GM10248 (cell line): ENCODE measurements around the gene KCNIP3.

ENCODE experiments used
- CTCF ChIA-PET: fragments of 300-600 bp; sonication (Branson Sonifier 250); formaldehyde crosslinking; extraction: SDS; loops from one replicate; lab custom pipeline; 2021; ENCODE audit warnings: antibody characterized with exemption; lab: Yijun Ruan, JAX
- POLR2A ChIA-PET: fragments of 350-650 bp; sonication (Branson Sonifier 250); formaldehyde crosslinking; extraction: SDS; loops from one replicate; lab custom pipeline; 2020; ENCODE audit warnings: antibody characterized with exemption; lab: Yijun Ruan, JAX
- DNase-seq: peaks from one replicate; pipeline ENCODE4 v3.0.0; 2012; ENCODE audit errors: extremely low spot score
- TF ChIP-seq, protein P1 (sequence below): IDR thresholded peaks from 2 replicates; pipeline ENCODE4 v1.5.1; 2012; ENCODE audit warnings: mild to moderate bottlenecking, low read depth; ENCODE audit errors: extremely low read depth, missing control alignments, control extremely low read depth

KCNIP3 gene

DNA sequence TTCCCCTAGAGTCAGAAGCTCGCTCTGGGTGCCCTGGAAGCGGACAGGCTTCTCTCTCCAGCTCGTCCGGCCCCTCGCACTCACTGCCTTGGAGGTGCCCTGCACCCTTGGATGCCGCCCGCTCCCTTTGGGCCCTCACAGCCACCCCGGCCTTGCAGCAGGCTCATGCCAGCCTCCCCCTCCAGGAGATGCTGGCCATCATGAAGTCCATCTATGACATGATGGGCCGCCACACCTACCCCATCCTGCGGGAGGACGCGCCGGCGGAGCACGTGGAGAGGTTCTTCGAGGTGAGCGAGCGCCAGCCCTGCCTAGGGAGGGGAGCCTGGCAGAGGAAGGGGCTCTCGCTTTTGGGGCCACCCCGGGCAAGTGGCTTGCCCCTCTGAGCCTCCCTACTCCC, 85.0 kb downstream of the KCNIP3 start:
- TF ChIP-seq, protein P1, sequence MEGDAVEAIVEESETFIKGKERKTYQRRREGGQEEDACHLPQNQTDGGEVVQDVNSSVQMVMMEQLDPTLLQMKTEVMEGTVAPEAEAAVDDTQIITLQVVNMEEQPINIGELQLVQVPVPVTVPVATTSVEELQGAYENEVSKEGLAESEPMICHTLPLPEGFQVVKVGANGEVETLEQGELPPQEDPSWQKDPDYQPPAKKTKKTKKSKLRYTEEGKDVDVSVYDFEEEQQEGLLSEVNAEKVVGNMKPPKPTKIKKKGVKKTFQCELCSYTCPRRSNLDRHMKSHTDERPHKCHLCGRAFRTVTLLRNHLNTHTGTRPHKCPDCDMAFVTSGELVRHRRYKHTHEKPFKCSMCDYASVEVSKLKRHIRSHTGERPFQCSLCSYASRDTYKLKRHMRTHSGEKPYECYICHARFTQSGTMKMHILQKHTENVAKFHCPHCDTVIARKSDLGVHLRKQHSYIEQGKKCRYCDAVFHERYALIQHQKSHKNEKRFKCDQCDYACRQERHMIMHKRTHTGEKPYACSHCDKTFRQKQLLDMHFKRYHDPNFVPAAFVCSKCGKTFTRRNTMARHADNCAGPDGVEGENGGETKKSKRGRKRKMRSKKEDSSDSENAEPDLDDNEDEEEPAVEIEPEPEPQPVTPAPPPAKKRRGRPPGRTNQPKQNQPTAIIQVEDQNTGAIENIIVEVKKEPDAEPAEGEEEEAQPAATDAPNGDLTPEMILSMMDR: no peak
- ChIA-PET POLR2A (no interaction called here), CTCF (no interaction called here)
- no peak for DNase-seq

DNA sequence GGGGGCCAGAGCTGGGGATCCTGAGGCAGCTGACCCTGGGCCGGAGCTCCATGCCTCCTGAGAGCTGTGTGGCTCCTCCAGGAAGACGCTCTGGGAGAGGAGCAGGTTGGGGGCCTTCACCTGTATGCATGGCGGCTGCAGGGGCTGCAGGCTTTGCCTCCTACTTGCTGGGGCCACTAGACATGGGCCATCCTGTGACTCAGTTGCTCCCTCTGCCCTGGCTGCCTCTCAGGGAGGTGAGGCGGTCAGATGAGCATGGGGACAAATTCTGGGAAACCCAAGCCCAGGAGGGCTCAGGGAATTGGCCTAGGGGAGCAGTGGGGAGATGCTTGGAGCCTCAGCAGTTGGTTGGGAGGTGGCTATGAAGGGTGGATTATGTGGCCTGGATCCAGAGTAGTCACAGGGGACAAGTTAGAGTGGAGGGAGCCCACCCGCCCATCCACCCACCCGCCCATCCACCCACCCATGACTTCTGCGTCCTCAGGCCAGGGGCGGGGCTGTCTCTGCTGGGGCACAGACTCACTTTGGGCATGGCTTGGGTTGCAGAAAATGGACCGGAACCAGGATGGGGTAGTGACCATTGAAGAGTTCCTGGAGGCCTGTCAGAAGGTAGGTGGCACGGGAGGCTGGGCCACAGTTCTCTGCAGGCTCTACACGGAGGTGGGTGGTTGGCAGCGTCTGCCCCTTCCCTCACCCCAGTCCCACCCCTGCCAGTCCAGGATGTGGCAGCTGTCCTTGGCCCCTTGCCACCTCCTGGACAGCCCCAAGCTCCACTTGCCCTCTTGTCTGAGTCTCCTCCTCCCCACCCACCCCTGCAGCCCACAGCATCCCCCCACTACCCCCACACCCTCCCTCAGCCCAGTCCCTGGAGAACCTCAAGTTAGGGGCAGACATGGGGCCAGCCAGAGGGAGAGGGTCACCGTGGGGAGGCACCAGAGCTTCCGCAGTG, 85.8 kb downstream of the KCNIP3 start:
- ChIA-PET CTCF (no interaction called here), POLR2A (no interaction called here)
- TF ChIP-seq, protein P1: no peak
- DNase-seq: no peak

DNA sequence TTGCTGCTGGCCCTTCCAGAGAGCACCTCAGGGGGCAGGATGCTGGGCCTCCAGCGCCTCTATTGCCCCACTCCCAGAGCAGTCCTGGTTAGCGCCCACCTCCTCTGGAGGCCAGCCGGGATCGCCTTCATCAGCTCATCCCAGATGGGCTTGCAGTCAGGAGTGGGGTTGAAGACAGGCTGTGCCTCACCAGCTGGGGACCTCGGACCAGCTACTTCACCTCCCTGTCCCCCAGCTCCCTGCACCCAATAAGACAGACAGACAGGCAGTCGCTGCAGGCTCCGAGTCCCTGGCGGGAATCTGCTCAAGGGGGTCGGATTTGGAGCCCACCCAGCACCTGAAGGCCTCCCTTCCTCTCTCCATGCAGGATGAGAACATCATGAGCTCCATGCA, 86.5 kb downstream of the KCNIP3 start:
- no peak for DNase-seq
- TF ChIP-seq, protein P1: no peak
- POLR2A ChIA-PET: no interaction called here
- CTCF ChIA-PET: no interaction called here

DNA sequence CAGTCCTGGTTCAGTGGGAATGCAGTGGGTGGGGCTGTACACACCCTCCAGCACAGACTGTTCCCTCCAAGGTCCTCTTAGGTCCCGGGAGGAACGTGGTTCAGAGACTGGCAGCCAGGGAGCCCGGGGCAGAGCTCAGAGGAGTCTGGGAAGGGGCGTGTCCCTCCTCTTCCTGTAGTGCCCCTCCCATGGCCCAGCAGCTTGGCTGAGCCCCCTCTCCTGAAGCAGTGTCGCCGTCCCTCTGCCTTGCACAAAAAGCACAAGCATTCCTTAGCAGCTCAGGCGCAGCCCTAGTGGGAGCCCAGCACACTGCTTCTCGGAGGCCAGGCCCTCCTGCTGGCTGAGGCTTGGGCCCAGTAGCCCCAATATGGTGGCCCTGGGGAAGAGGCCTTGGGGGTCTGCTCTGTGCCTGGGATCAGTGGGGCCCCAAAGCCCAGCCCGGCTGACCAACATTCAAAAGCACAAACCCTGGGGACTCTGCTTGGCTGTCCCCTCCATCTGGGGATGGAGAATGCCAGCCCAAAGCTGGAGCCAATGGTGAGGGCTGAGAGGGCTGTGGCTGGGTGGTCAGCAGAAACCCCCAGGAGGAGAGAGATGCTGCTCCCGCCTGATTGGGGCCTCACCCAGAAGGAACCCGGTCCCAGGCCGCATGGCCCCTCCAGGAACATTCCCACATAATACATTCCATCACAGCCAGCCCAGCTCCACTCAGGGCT, 87.9 kb downstream of the KCNIP3 start:
- TF ChIP-seq, protein P1: no peak
- ChIA-PET CTCF (no interaction called here), POLR2A (no interaction called here)
- DNase-seq: peak; percentile 6

DNA sequence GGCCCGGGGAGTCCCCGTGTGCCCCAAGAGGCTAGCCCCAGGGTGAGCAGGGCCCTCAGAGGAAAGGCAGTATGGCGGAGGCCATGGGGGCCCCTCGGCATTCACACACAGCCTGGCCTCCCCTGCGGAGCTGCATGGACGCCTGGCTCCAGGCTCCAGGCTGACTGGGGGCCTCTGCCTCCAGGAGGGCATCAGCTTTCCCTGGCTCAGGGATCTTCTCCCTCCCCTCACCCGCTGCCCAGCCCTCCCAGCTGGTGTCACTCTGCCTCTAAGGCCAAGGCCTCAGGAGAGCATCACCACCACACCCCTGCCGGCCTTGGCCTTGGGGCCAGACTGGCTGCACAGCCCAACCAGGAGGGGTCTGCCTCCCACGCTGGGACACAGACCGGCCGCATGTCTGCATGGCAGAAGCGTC, 88.4 kb downstream of the KCNIP3 start:
- no peak for DNase-seq
- ChIA-PET CTCF (interaction anchor here (1.3 kb wide), 1 partner anchor 301 kb away, joined by 3 read pairs; no protein-coding TSS in a partner anchor), POLR2A (no interaction called here)
- TF ChIP-seq, protein P1: no peak

DNA sequence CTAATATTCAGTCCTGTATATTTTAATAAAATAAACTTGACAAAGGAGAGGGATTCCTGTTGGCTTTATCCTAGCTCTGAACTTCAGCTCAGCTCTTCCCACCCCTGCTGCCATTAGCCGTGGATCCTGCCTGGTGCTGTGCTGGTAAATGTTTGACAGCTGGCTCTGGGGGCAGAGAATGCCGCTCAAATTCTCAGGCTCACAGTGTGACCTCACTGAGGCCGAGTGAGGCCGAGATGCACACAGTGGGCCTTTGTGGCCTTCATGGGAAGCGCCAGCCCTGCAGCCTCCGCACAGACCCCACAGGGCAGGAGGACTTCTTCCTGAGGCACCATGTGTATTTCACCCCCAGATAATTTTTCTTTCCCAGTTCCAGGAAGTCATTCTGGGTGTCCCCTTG, 88.9 kb downstream of the KCNIP3 start:
- no peak for DNase-seq
- TF ChIP-seq, protein P1: no peak
- POLR2A ChIA-PET: no interaction called here
- CTCF ChIA-PET: interaction anchor here (1.3 to 4.3 kb wide), 2 partner anchors 17 to 300 kb away, joined by 3 to 47 read pairs; partner anchors contain the start of gene FAHD2A
